Measurements from ENCODE around the gene BMPR1A.

GRCh38 chr10:86763404-86763803 is 7.0 kb downstream of the BMPR1A start:
- TF ChIP-seq PPARA (CRISPR knock-in tag; IDR thresholded peaks at IDR 0.05; ENCODE audit: borderline replicate concordance) (no peak), ZFP30 (CRISPR knock-in tag; IDR thresholded peaks at IDR 0.05) (no peak), PATZ1 (CRISPR knock-in tag; IDR thresholded peaks at IDR 0.05; ENCODE audit: borderline replicate concordance) (no peak), ESRRG (CRISPR knock-in tag; IDR thresholded peaks at IDR 0.05) (no peak)

All from SK-N-SH treated with all-trans-retinoic acid at 6 μM for 48 hours (cell line).